Trophoblast cell (in vitro differentiated cells and primary cell): ENCODE measurements around the gene SFTPB.
"Not testable (repeated sequence)": the region's sequence is repeated elsewhere in the genome, so short reads cannot be mapped to it uniquely, and the experiment has no call there.

Source experiments
- DNase-seq, 2 donors: peaks; one replicate each; pipeline ENCODE4 v3.0.0-alpha.2; 2016
- H2AFZ ChIP-seq: 2 replicates; pipeline ENCODE4 v1.6.1; 2013; ENCODE audit warnings: low read length, moderate library complexity, mild to moderate bottlenecking; ENCODE audit not compliant: insufficient read depth, poor library complexity
- H2AK5ac ChIP-seq: 2 replicates; pipeline ENCODE4 v1.6.1; 2013; ENCODE audit warnings: mild to moderate bottlenecking, low read length
- H2BK120ac ChIP-seq: 2 replicates; pipeline ENCODE4 v1.6.1; 2013; ENCODE audit warnings: low read length, mild to moderate bottlenecking, moderate library complexity; ENCODE audit not compliant: insufficient read depth, poor library complexity
- H2BK12ac ChIP-seq: 2 replicates; pipeline ENCODE4 v1.6.1; 2013; ENCODE audit warnings: mild to moderate bottlenecking, low read length, moderate library complexity
- H2BK5ac ChIP-seq: 2 replicates; pipeline ENCODE4 v1.6.1; 2013; ENCODE audit warnings: low read length, low read depth, moderate library complexity, mild to moderate bottlenecking; ENCODE audit not compliant: poor library complexity
- H3K14ac ChIP-seq: 2 replicates; pipeline ENCODE4 v1.6.1; 2013; ENCODE audit warnings: mild to moderate bottlenecking, low read length
- H3K18ac ChIP-seq: 2 replicates; pipeline ENCODE4 v1.6.1; 2013; ENCODE audit warnings: mild to moderate bottlenecking, low read length
- H3K23ac ChIP-seq: 2 replicates; pipeline ENCODE4 v1.6.1; 2013; ENCODE audit warnings: low read length
- H3K27ac ChIP-seq: 2 replicates; pipeline ENCODE4 v1.5.1; 2013; ENCODE audit warnings: low read depth, mild to moderate bottlenecking, inconsistent platforms, low read length, moderate library complexity
- H3K27me3 ChIP-seq: 2 replicates; pipeline ENCODE4 v1.6.1; 2013; ENCODE audit warnings: inconsistent platforms, mild to moderate bottlenecking, low read length, moderate library complexity; ENCODE audit not compliant: insufficient read depth
- H3K36me3 ChIP-seq, 2 experiments: 1 replicate in 1 of 2; 2 replicates in 1 of 2; pipeline ENCODE4 v1.6.1; 2013; ENCODE audit warnings: low read length in 2 of 2, mild to moderate bottlenecking in 2 of 2, moderate library complexity in 1 of 2; ENCODE audit not compliant: insufficient read depth in 2 of 2, control insufficient read depth in 1 of 2
- H3K4ac ChIP-seq: 2 replicates; pipeline ENCODE4 v1.6.1; 2013; ENCODE audit warnings: low read depth, mild to moderate bottlenecking, low read length, moderate library complexity
- H3K4me1 ChIP-seq, 2 experiments: 1 replicate in 1 of 2; 2 replicates in 1 of 2; pipeline ENCODE4 v1.6.1; 2013; ENCODE audit warnings: low read length in 2 of 2, mild to moderate bottlenecking in 2 of 2, moderate library complexity in 1 of 2; ENCODE audit not compliant: insufficient read depth in 2 of 2, control insufficient read depth in 1 of 2
- H3K4me2 ChIP-seq: 2 replicates; pipeline ENCODE4 v1.6.1; 2013; ENCODE audit warnings: inconsistent platforms, mild to moderate bottlenecking, low read length, moderate library complexity
- H3K4me3 ChIP-seq: 2 replicates; pipeline ENCODE4 v1.5.1; 2013; ENCODE audit warnings: mild to moderate bottlenecking, low read depth, low read length, inconsistent platforms
- H3K79me1 ChIP-seq: one replicate; pipeline ENCODE4 v1.6.1; 2013; ENCODE audit warnings: low read length
- H3K79me2 ChIP-seq: 2 replicates; pipeline ENCODE4 v1.6.1; 2013; ENCODE audit warnings: low read length, mild to moderate bottlenecking; ENCODE audit not compliant: control insufficient read depth, insufficient read depth, poor library complexity
- H3K9ac ChIP-seq: 2 replicates; pipeline ENCODE4 v1.6.1; 2013; ENCODE audit warnings: mild to moderate bottlenecking, low read length
- H3K9me3 ChIP-seq: 2 replicates; pipeline ENCODE4 v1.6.1; 2013; ENCODE audit warnings: low read depth, mild to moderate bottlenecking, control low read depth, inconsistent platforms, low read length; ENCODE audit not compliant: insufficient read depth
- H4K12ac ChIP-seq: 2 replicates; pipeline ENCODE4 v1.6.1; 2013; ENCODE audit warnings: low read depth, mild to moderate bottlenecking, low read length, moderate library complexity
- H4K8ac ChIP-seq: 2 replicates; pipeline ENCODE4 v1.6.1; 2013; ENCODE audit warnings: low read depth, mild to moderate bottlenecking, low read length, moderate library complexity
- H4K91ac ChIP-seq: one replicate; pipeline ENCODE4 v1.6.1; 2013; ENCODE audit warnings: low read depth, mild to moderate bottlenecking, low read length, moderate library complexity
- WGBS: extraction: QIAGEN DNeasy Blood & Tissue Kit; methylation state at CpG from one replicate; pipeline ENCODE4 v1.1.7; 2013; ENCODE audit warnings: missing lambda C conversion rate; ENCODE audit not compliant: insufficient read length, insufficient coverage; ENCODE audit errors: extremely low coverage; 5-methylcytosine and 5-hydroxymethylcytosine counted together

Gene SFTPB

DNA sequence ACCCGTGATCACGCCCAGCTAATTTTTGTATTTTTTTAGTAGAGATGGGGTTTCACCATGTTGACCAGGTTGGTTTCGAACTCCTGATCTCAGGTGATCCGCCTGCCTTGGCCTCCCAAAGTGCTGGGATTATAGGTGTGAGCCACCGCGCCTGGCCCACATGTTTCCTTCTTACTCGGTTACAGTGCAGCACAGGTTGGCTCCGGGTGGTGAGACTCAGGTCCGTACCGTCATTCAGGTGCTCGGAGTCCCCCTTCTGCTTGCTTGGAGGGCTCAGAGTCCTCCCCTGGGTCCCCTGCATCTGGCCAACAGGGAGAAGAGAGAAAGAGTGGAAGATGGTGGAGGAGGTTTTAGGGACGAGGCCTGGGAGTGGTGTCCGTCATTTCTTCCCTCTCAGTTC lies 2.4 kb upstream of the SFTPB start:
- not testable (repeated sequence) for H3K9me3 ChIP-seq, H3K27me3 ChIP-seq, H4K12ac ChIP-seq, H3K4ac ChIP-seq, H4K91ac ChIP-seq, H2BK12ac ChIP-seq, H2AK5ac ChIP-seq, H2BK5ac ChIP-seq, H3K79me1 ChIP-seq, H3K79me2 ChIP-seq, H3K18ac ChIP-seq, H4K8ac ChIP-seq, H3K4me1 ChIP-seq, H3K14ac ChIP-seq, H3K4me3 ChIP-seq, H3K36me3 ChIP-seq, H3K9ac ChIP-seq, H2AFZ ChIP-seq, DNase-seq, H3K4me2 ChIP-seq, H2BK120ac ChIP-seq, H3K23ac ChIP-seq, H3K27ac ChIP-seq
- WGBS = no CpG with 5 or more reads among the region's 13 CpGs

DNA sequence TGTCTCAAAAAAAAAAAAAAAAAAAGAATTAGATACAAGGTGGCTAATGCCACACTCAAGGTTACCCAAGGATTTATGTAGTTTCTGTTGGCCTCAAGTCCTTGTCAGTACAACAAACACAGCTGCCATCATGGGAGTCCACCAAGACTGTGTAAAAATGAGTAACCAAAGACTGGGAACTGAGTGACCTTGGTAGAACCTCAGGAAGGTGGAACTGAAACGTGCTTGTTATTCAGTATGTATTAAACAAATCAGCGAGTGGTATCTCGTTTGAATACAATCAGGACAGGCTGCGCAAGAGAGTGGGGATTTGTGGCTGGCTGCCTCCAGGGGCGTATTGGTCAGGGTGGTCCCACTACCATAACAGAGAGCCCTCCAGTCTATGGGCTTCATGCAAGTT lies 1.6 kb upstream of the SFTPB start:
- no peak overlapping the region for H3K4ac ChIP-seq
- H2BK5ac ChIP-seq = no peak overlapping the region
- H2BK12ac ChIP-seq = no peak overlapping the region
- H3K14ac ChIP-seq = no peak overlapping the region
- no peaks in the 10 kb centered on the region for H3K27me3 ChIP-seq
- no peak overlapping the region for H3K18ac ChIP-seq
- H4K91ac ChIP-seq = no peak overlapping the region
- H2AFZ ChIP-seq = no peak overlapping the region
- H3K79me1 ChIP-seq = no peaks in the 10 kb centered on the region
- no peak for DNase-seq
- peaks cover 0 to 4% of the 10 kb centered on the region in 2 experiments for H3K4me1 ChIP-seq
- no peak overlapping the region for H4K8ac ChIP-seq
- no peaks in the 10 kb centered on the region for H3K36me3 ChIP-seq
- no peak overlapping the region for H3K9ac ChIP-seq
- H3K4me3 ChIP-seq = no peak overlapping the region
- no peak overlapping the region for H3K27ac ChIP-seq
- H2BK120ac ChIP-seq = no peak overlapping the region
- H4K12ac ChIP-seq = no peak overlapping the region
- H3K23ac ChIP-seq = no peak overlapping the region
- H3K9me3 ChIP-seq = peaks cover 2% of the 10 kb centered on the region
- WGBS = no CpG with 5 or more reads among the region's 5 CpGs
- H2AK5ac ChIP-seq = no peak overlapping the region
- no peak overlapping the region for H3K4me2 ChIP-seq
- H3K79me2 ChIP-seq = no peaks in the 10 kb centered on the region

DNA sequence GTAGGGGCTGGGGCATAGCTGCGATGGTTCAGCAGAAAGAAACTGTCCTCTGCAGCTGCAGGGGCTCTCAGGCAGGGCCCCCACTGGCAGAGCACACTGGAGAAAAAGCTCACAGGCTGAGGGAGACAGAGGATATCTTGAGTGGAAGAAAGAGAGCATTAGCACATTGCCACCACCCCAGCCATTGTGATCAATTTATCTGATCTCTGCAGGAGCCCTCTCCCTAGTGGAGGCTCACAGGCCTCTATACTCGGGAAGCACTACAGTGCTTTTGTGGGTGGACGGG lies 801 bp upstream of the SFTPB start:
- Histone ChIP-seq H3K36me3 (no peaks in the 10 kb centered on the region), H3K79me1 (no peaks in the 10 kb centered on the region), H3K9me3 (peaks cover 2% of the 10 kb centered on the region), H3K27me3 (no peaks in the 10 kb centered on the region), H3K4me2 (no peak overlapping the region), H3K4ac (no peak overlapping the region), H2AFZ (no peak overlapping the region), H4K12ac (no peak overlapping the region), H2BK12ac (no peak overlapping the region), H2BK120ac (no peak overlapping the region), H3K14ac (no peak overlapping the region), H4K91ac (no peak overlapping the region), H2BK5ac (no peak overlapping the region), H3K4me1 (peaks cover 0 to 4% of the 10 kb centered on the region in 2 experiments), H3K23ac (no peak overlapping the region), H3K27ac (no peak overlapping the region), H2AK5ac (no peak overlapping the region), H3K9ac (no peak overlapping the region), H4K8ac (no peak overlapping the region), H3K18ac (no peak overlapping the region), H3K79me2 (no peaks in the 10 kb centered on the region), H3K4me3 (no peak overlapping the region)
- no CpG with 5 or more reads among the region's 3 CpGs for WGBS
- no peak for DNase-seq

DNA sequence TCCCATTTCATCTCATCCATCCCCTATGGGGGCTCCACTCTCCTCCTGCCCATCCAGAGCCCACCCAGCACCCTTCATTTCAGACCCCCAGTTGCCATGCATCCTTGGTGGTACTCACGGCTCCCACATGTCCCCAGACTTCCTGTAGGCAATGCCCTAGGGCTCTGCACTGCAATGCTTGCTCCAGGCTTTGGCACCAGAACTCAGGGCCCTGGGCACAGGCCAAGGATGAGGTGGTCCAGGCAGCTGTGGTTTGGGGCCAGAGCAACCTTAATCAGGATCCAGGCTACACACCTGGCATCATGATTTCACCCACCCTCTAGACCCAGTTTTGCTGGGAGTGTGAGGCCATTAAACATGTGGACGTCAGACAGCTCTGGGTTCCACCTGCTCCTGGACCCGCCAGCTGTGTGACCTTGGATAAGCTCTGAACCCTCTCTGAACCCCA lies 414 bp downstream of the SFTPB start:
- H3K4me3 ChIP-seq = no peak overlapping the region

More for the DNA sequence above, 414 bp downstream of the SFTPB start:
- Histone ChIP-seq H2AK5ac (no peak overlapping the region), H2BK5ac (no peak overlapping the region), H3K9me3 (peaks cover 4% of the 10 kb centered on the region), H4K91ac (no peak overlapping the region), H3K27me3 (no peaks in the 10 kb centered on the region), H4K12ac (no peak overlapping the region), H3K79me2 (no peaks in the 10 kb centered on the region), H3K36me3 (no peaks in the 10 kb centered on the region), H2AFZ (no peak overlapping the region), H3K9ac (no peak overlapping the region), H3K18ac (no peak overlapping the region), H3K23ac (no peak overlapping the region), H3K27ac (no peak overlapping the region), H3K4me2 (no peak overlapping the region), H3K4me1 (peaks cover 8 to 13% of the 10 kb centered on the region in 2 experiments), H3K14ac (no peak overlapping the region), H2BK12ac (no peak overlapping the region), H2BK120ac (no peak overlapping the region), H3K4ac (no peak overlapping the region), H3K79me1 (peaks cover 6% of the 10 kb centered on the region), H4K8ac (no peak overlapping the region)
- WGBS = no CpG with 5 or more reads among the region's 3 CpGs
- DNase-seq = no peak
